PC-3 (cell line): ENCODE results near the gene EIF3A. TPM values are rescaled to one million over a fixed set of nuclear protein-coding genes. Genes with fewer than 3 reads are reported as not detected.

Experiments
- ATAC-seq: fragments of 200-7000 bp; cut with Tn5 transposase; 2 replicates; pipeline ENCODE4 v1.9.1; 2020; ENCODE audit warnings: mild to moderate bottlenecking, moderate library complexity
- BruUV-seq: library from RNA; stranded (reverse); fragments of 400-500 nt; replicated peaks from 2 replicates; lab custom pipeline; 2021; lab: Mats Ljungman, UMichigan
- CTCF ChIA-PET: fragments of 300-600 bp; sonication (Branson Sonifier 250); formaldehyde crosslinking; loops from one replicate; lab custom pipeline; 2022; ENCODE audit warnings: antibody characterized with exemption; lab: Charles Lee
- POLR2A ChIA-PET: fragments of 300-600 bp; sonication (Branson Sonifier 250); formaldehyde crosslinking; loops from one replicate; lab custom pipeline; 2022; ENCODE audit warnings: antibody characterized with exemption; ENCODE audit not compliant: unreplicated experiment; lab: Charles Lee
- DNase-seq: peaks from one replicate; pipeline ENCODE4 v3.0.0-alpha.2; 2015
- H2AFZ ChIP-seq: fragments of 300-600 bp; sonication (generic); 2 replicates; pipeline ENCODE4 v1.6.0; 2016; ENCODE audit warnings: antibody characterized with exemption, low read length
- H3F3A ChIP-seq: fragments of 300-600 bp; sonication (generic); one replicate; pipeline ENCODE4 v1.6.0; 2017; ENCODE audit warnings: antibody characterized with exemption, low read length, control low read depth, mild to moderate bottlenecking; ENCODE audit not compliant: unreplicated experiment
- H3K27ac ChIP-seq: fragments of 300-600 bp; sonication (generic); 2 replicates; pipeline ENCODE4 v1.5.1; 2016; ENCODE audit warnings: mild to moderate bottlenecking, low read length
- H3K27me3 ChIP-seq: fragments of 300-600 bp; sonication (generic); 2 replicates; pipeline ENCODE4 v1.6.1; 2016; ENCODE audit warnings: low read length, mixed read lengths
- H3K36me3 ChIP-seq: fragments of 300-600 bp; sonication (generic); 2 replicates; pipeline ENCODE4 v1.6.1; 2016; ENCODE audit warnings: low read depth, mixed run types, low read length, mixed read lengths
- H3K4me1 ChIP-seq: fragments of 300-600 bp; sonication (generic); 2 replicates; pipeline ENCODE4 v1.5.1; 2016; ENCODE audit warnings: low read length; ENCODE audit not compliant: insufficient read depth
- H3K4me2 ChIP-seq: fragments of 300-600 bp; sonication (generic); 2 replicates; pipeline ENCODE4 v1.6.0; 2016; ENCODE audit warnings: low read length
- H3K4me3 ChIP-seq: fragments of 300-600 bp; sonication (generic); 2 replicates; pipeline ENCODE4 v1.5.1; 2016; ENCODE audit warnings: mild to moderate bottlenecking, low read length, mixed read lengths
- H3K79me2 ChIP-seq: fragments of 300-600 bp; sonication (generic); 2 replicates; pipeline ENCODE4 v1.6.1; 2017; ENCODE audit warnings: low read length, mixed read lengths
- H3K9ac ChIP-seq: fragments of 300-600 bp; sonication (generic); 2 replicates; pipeline ENCODE4 v1.6.0; 2016; ENCODE audit warnings: mild to moderate bottlenecking, low read length
- H3K9me2 ChIP-seq: fragments of 300-600 bp; sonication (generic); replicated peaks from 2 replicates; pipeline ENCODE4 v1.6.1; 2016; ENCODE audit warnings: mixed run types, low read length, mixed read lengths
- H3K9me3 ChIP-seq: fragments of 300-600 bp; sonication (generic); 2 replicates; pipeline ENCODE4 v1.6.1; 2016; ENCODE audit warnings: low read length, mixed read lengths
- H4K20me1 ChIP-seq: fragments of 300-600 bp; sonication (generic); 2 replicates; pipeline ENCODE4 v1.6.1; 2016; ENCODE audit warnings: low read length, mixed read lengths
- CTCF ChIP-seq: fragments of 300-600 bp; sonication (generic); conservative IDR thresholded peaks from 2 replicates; pipeline ENCODE4 v1.5.1; 2017; ENCODE audit warnings: antibody characterized with exemption, low read depth, mild to moderate bottlenecking, low read length
- EZH2 ChIP-seq: fragments of 300-600 bp; sonication (generic); IDR thresholded peaks from one replicate; pipeline ENCODE4 v1.6.1; 2017; ENCODE audit warnings: antibody characterized with exemption, mild to moderate bottlenecking, low read length; ENCODE audit not compliant: unreplicated experiment
- EZH2phosphoT487 ChIP-seq: fragments of 300-600 bp; sonication (generic); IDR thresholded peaks from 2 replicates; pipeline ENCODE4 v1.6.1; 2018; ENCODE audit warnings: mild to moderate bottlenecking, antibody characterized with exemption, low read length, borderline replicate concordance
- intact Hi-C: fragments of 100-400 bp; cut with micrococcal nuclease; formaldehyde crosslinking; loops from 2 replicates; pipeline ENCODE4 v1.9.0; 2023
- total RNA-seq: library from RNA; depleted of rRNA; stranded (reverse); fragments of >200 nt; gene quantifications from 2 replicates; pipeline ENCODE4 v1.2.3, GENCODE V29; 2014

EIF3A gene
- total RNA-seq, 1 experiment from 2014 or later = 46.0 TPM

- Histone ChIP-seq H3K4me3 (no peak overlapping the region; the same call in 1 of the 2 replicates), H3K27me3 (no peaks in the 10 kb centered on the region), H3K4me2 (peak overlapping the region; percentile 57), H2AFZ (no peak overlapping the region), H3K36me3 (no peaks in the 10 kb centered on the region), H3F3A (no peaks in the 10 kb centered on the region), H4K20me1 (no peaks in the 10 kb centered on the region), H3K9me3 (no peaks in the 10 kb centered on the region), H3K9ac (peak overlapping the region; percentile 48), H3K79me2 (no peaks in the 10 kb centered on the region), H3K9me2 (no peaks in the 10 kb centered on the region), H3K27ac (peak overlapping the region; percentile 85), H3K4me1 (peaks cover 12% of the 10 kb centered on the region)
- POLR2A ChIA-PET = interaction anchor here (0.7 to 0.8 kb wide), 2 partner anchors 9 to 13 kb away, joined by 4 to 7 read pairs; partner anchors contain the start of gene DENND10
- no TSS peak for BruUV-seq
- intact Hi-C loops = no loop called here
- peak; percentile 98 for ATAC-seq
- TF ChIP-seq EZH2phosphoT487 (no peak), EZH2 (no peak), CTCF (no peak)
- CTCF ChIA-PET = interaction anchor here (0.9 kb wide), 1 partner anchor 12 kb away, joined by 3 read pairs; no protein-coding TSS in a partner anchor
- DNase-seq = peak; percentile 91
These were observed 10.4 kb upstream of the EIF3A start for GRCh38 chr10:119090968-119091367.

GRCh38 chr10:119090026-119090795 is 9.6 kb upstream of the EIF3A start:
- ATAC-seq = no peak; the same call in 1 of the 2 replicates
- intact Hi-C loops = no loop called here

More at GRCh38 chr10:119090026-119090795, 9.6 kb upstream of the EIF3A start:
- CTCF ChIA-PET = interaction anchor here (0.7 to 0.9 kb wide), 2 partner anchors 11 to 65 kb away, joined by 3 read pairs; no protein-coding TSS in a partner anchor
- Histone ChIP-seq H3K9me3 (no peaks in the 10 kb centered on the region), H3K9ac (peak overlapping the region; percentile 2; the same call in 1 of the 2 replicates), H2AFZ (no peak overlapping the region), H3K4me2 (peak overlapping the region; percentile 40), H4K20me1 (no peaks in the 10 kb centered on the region), H3K4me1 (peaks cover 12% of the 10 kb centered on the region), H3K9me2 (no peaks in the 10 kb centered on the region), H3K36me3 (no peaks in the 10 kb centered on the region), H3K27ac (peak overlapping the region; percentile 79), H3K27me3 (no peaks in the 10 kb centered on the region), H3K79me2 (no peaks in the 10 kb centered on the region), H3F3A (no peaks in the 10 kb centered on the region), H3K4me3 (no peak overlapping the region)
- BruUV-seq = no TSS peak
- POLR2A ChIA-PET = interaction anchor here (0.8 kb wide), 1 partner anchor 9 kb away, joined by 7 read pairs; no protein-coding TSS in a partner anchor
- TF ChIP-seq CTCF = no peak
- TF ChIP-seq EZH2 = no peak
- no peak for TF ChIP-seq EZH2phosphoT487
- no peak for DNase-seq
